Stimulated activated CD4-positive, alpha-beta T cell treated with anti-CD3 and anti-CD28 coated beads, Interleukin-1b, Interleukin-23, amount 100 ng/mL, for 24 hours (primary cell): Measurements from ENCODE around the gene SYTL2.
"Not testable (repeated sequence)": the region's sequence is repeated elsewhere in the genome, so short reads cannot be mapped to it uniquely, and the experiment has no call there.

Experiments
- DNase-seq, 4 experiments: peaks; one replicate each; pipeline ENCODE4 v3.0.0-alpha.2; 2020; ENCODE audit warnings: low read depth in 4 of 4, low spot score in 1 of 4

Gene SYTL2

GRCh38 chr11:85795712-85796487, 15.0 kb downstream of the SYTL2 start:
- no peak for DNase-seq

- DNase-seq = no peak
Observed at GRCh38 chr11:85791409-85791990, 19.4 kb downstream of the SYTL2 start.

GRCh38 chr11:85787809-85788760, 22.9 kb downstream of the SYTL2 start:
- DNase-seq = no peak

- no peak for DNase-seq
Observed at GRCh38 chr11:85787168-85787567, 23.8 kb downstream of the SYTL2 start.

GRCh38 chr11:85784480-85785265, 26.3 kb downstream of the SYTL2 start:
- DNase-seq = no peak

- DNase-seq = no peak
Observed at GRCh38 chr11:85783758-85784157, 27.2 kb downstream of the SYTL2 start.

GRCh38 chr11:85780780-85781517, 30.0 kb downstream of the SYTL2 start:
- not testable (repeated sequence) for DNase-seq

- DNase-seq = no peak
Observed at GRCh38 chr11:85779956-85780640, 30.8 kb downstream of the SYTL2 start.

- not testable (repeated sequence) for DNase-seq
Observed at GRCh38 chr11:85777603-85777972, 33.4 kb downstream of the SYTL2 start.

- no peak for DNase-seq
Observed at GRCh38 chr11:85776951-85777602, 33.9 kb downstream of the SYTL2 start.

- no peak for DNase-seq
Observed at GRCh38 chr11:85774256-85775101, 36.5 kb downstream of the SYTL2 start.

- no peak for DNase-seq
Observed at GRCh38 chr11:85772695-85773094, 38.2 kb downstream of the SYTL2 start.

- no peak for DNase-seq
Observed at GRCh38 chr11:85771568-85771967, 39.4 kb downstream of the SYTL2 start.

- no peak for DNase-seq
Observed at GRCh38 chr11:85769771-85770170, 41.2 kb downstream of the SYTL2 start.

- DNase-seq = no peak
Observed at GRCh38 chr11:85768473-85769146, 42.3 kb downstream of the SYTL2 start.

- DNase-seq = no peak
Observed at GRCh38 chr11:85767246-85767945, 43.5 kb downstream of the SYTL2 start.

- DNase-seq = no peak
Observed at GRCh38 chr11:85766721-85767161, 44.2 kb downstream of the SYTL2 start.
